CD4-positive, alpha-beta T cell treated with Interleukin-6 for 4 hours (primary cell): ENCODE measurements around the gene GRIK4.

Experiments
- DNase-seq: peaks from one replicate; pipeline ENCODE4 v3.0.0-alpha.2; 2020; ENCODE audit warnings: mixed read lengths

GRIK4 gene

GRCh38 chr11:121035169-121035755 lies 523.7 kb downstream of the GRIK4 start:
- no peak for DNase-seq

GRCh38 chr11:121035780-121036179 lies 524.2 kb downstream of the GRIK4 start:
- DNase-seq, result no peak

GRCh38 chr11:121037016-121037415 lies 525.5 kb downstream of the GRIK4 start:
- no peak for DNase-seq
